ENCODE measurements around the gene PIM2. TPM values are rescaled to one million over a fixed set of nuclear protein-coding genes. Genes with fewer than 3 reads are reported as not detected.

The PIM2 gene
- total and polyA plus RNA-seq, 2 of the 13 experiments (the other 11 are each of a cell fraction or from before 2014, with no cell fraction given) = 14.4 to 15.8 TPM

- no peak for TF ChIP-seq ZNF543 (CRISPR knock-in tag; IDR thresholded peaks at IDR 0.05)
- no peak for TF ChIP-seq ZNF790 (CRISPR knock-in tag; IDR thresholded peaks at IDR 0.05; ENCODE audit: borderline replicate concordance)
- TF ChIP-seq ATAD3A (CRISPR knock-in tag; IDR thresholded peaks at IDR 0.05) = no peak
- TF ChIP-seq HOXA7 (CRISPR knock-in tag; IDR thresholded peaks at IDR 0.05) = no peak
- peak; percentile 54; the same call in 1 of the 2 replicates for TF ChIP-seq PHF8 (CRISPR knock-in tag; IDR thresholded peaks at IDR 0.05)
- TF ChIP-seq LCORL (IDR thresholded peaks at IDR 0.05) = no peak
- TF ChIP-seq LCORL (CRISPR knock-in tag; IDR thresholded peaks at IDR 0.05) = no peak
- no peak for TF ChIP-seq HNF1A (IDR thresholded peaks at IDR 0.05; ENCODE audit: low read depth)
- no peak for TF ChIP-seq HNF1A (CRISPR knock-in tag; IDR thresholded peaks at IDR 0.05; ENCODE audit: borderline replicate concordance)
- TF ChIP-seq HDAC2 (CRISPR knock-in tag; IDR thresholded peaks at IDR 0.05) = 0 out of 2 replicates have a peak, but pooled peaks have one; percentile 23
- no peak for TF ChIP-seq ZNF256 (CRISPR knock-in tag; conservative IDR thresholded peaks at IDR 0.05)
- TF ChIP-seq ZFX (CRISPR knock-in tag; IDR thresholded peaks at IDR 0.05; ENCODE audit: low read depth) = peak; percentile 55; the same call in 1 of the 2 replicates
- peak; percentile 35; the same call in 1 of the 2 replicates for TF ChIP-seq TBX3 (IDR thresholded peaks at IDR 0.05; ENCODE audit: borderline replicate concordance)
- TF ChIP-seq ZNF607 (CRISPR knock-in tag; IDR thresholded peaks at IDR 0.05; ENCODE audit: borderline replicate concordance) = no peak
- no peak for TF ChIP-seq AHDC1 (CRISPR knock-in tag; IDR thresholded peaks at IDR 0.05; ENCODE audit: borderline replicate concordance)
- TF ChIP-seq ZSCAN5A (CRISPR knock-in tag; IDR thresholded peaks at IDR 0.05; ENCODE audit: borderline replicate concordance) = no peak
- no peak for TF ChIP-seq YY1 (IDR thresholded peaks at IDR 0.05; ENCODE audit: insufficient read depth, insufficient replicate concordance, low read depth, low read length)
These were observed 39.2 kb upstream of the PIM2 start (continued) for GRCh38 chrX:48957827-48958634.

Data from HepG2 (cell line).